ENCODE data around the gene BMI1. TPM values are rescaled to one million over a fixed set of nuclear protein-coding genes. Genes with fewer than 3 reads are reported as not detected.

The BMI1 gene
- total and polyA plus RNA-seq, 4 donors = 13.2 to 28.7 (median 19.5) TPM

DNA sequence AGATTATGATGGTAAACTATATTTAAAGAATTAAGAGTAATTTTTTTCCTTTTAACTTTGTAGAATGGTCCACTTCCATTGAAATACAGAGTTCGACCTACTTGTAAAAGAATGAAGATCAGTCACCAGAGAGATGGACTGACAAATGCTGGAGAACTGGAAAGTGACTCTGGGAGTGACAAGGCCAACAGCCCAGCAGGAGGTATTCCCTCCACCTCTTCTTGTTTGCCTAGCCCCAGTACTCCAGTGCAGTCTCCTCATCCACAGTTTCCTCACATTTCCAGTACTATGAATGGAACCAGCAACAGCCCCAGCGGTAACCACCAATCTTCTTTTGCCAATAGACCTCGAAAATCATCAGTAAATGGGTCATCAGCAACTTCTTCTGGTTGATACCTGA is 8.3 kb downstream of the BMI1 start:
- Histone ChIP-seq H3K27me3 (ENCODE audit: control insufficient read depth in 4 of 4, insufficient read depth in 4 of 4, low read length in 3 of 4) (peaks cover 0 to 5% (median 0%) of the 10 kb centered on the region in 4 donors), H3K9ac (ENCODE audit: low read depth in 1 of 2, low read length in 2 of 2) (no peak overlapping the region), H3K4me1 (ENCODE audit: control insufficient read depth in 4 of 4, insufficient read depth in 4 of 4, low read length in 3 of 4) (peaks cover 3 to 21% (median 16%) of the 10 kb centered on the region in 4 donors), H3K36me3 (ENCODE audit: control insufficient read depth in 4 of 4, insufficient read depth in 3 of 4, low read depth in 1 of 4, low read length in 3 of 4) (peaks cover 3 to 17% (median 13%) of the 10 kb centered on the region in 4 donors), H3K9me3 (ENCODE audit: control insufficient read depth in 4 of 4, low read length in 3 of 4) (peaks cover 0 to 2% (median 0%) of the 10 kb centered on the region in 4 donors), H3K4me3 (ENCODE audit: low read depth in 1 of 3, low read length in 3 of 3) (no peak overlapping the region), H3K27ac (ENCODE audit: low read depth in 1 of 2, low read length in 2 of 2) (no peak overlapping the region)
- DNase-seq (ENCODE audit: low spot score) = no peak
- WGBS = 96% methylated on average over 3 of the region's 3 CpGs
- no peak for TF ChIP-seq TAF1 (conservative IDR thresholded peaks at IDR 0.05)
- no peak for TF ChIP-seq GABPA (IDR thresholded peaks at IDR 0.05 in 1 of 2, conservative IDR thresholded peaks at IDR 0.05 in 1 of 2)
- TF ChIP-seq HNF4A (conservative IDR thresholded peaks at IDR 0.05) = no peak
- no peak for TF ChIP-seq HNF4G (IDR thresholded peaks at IDR 0.05)
- TF ChIP-seq YY1 (IDR thresholded peaks at IDR 0.05) = no peak
- TF ChIP-seq NR2F2 (IDR thresholded peaks at IDR 0.05) = no peak
- no peak for TF ChIP-seq FOXA2 (IDR thresholded peaks at IDR 0.05)
- TF ChIP-seq EGR1 (IDR thresholded peaks at IDR 0.05; ENCODE audit: low read depth in 2 of 2) = no peak

DNA sequence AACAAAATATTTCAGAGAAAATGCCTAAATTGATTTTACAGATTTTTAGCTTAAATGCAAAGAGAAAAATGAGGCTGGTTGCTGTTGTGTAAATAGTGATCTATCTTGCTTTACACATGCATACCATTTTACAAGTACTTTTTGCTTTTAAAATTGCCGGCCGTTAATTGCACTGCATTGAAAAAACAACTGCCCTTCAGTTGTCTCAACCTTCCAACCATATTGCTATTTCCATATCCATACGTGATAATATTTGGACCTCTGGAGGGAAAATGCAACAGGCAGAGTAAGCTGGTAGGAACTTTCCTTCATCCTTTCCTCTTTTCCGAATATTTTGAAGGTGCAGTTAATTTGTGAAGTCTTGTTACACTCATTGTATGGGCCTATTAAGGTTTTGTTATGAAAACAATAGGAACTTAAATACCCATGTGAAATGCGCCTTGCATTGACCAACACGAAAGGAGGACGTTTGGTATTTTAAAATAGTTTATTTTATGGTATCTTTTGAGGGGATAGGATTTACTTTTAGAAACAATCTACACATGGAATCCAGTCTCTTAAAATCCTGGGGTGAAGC is 11.3 kb downstream of the BMI1 start:
- Histone ChIP-seq H3K27ac (ENCODE audit: low read depth in 1 of 2, low read length in 2 of 2) (no peak overlapping the region), H3K27me3 (ENCODE audit: control insufficient read depth in 4 of 4, insufficient read depth in 4 of 4, low read length in 3 of 4) (peaks cover 0 to 18% (median 7%) of the 10 kb centered on the region in 4 donors), H3K4me3 (ENCODE audit: low read depth in 1 of 3, low read length in 3 of 3) (no peak overlapping the region), H3K9ac (ENCODE audit: low read depth in 1 of 2, low read length in 2 of 2) (no peak overlapping the region), H3K36me3 (ENCODE audit: control insufficient read depth in 4 of 4, insufficient read depth in 3 of 4, low read depth in 1 of 4, low read length in 3 of 4) (peaks cover 3 to 15% (median 13%) of the 10 kb centered on the region in 4 donors), H3K9me3 (ENCODE audit: control insufficient read depth in 4 of 4, low read length in 3 of 4) (peaks cover 0 to 7% (median 1%) of the 10 kb centered on the region in 4 donors), H3K4me1 (ENCODE audit: control insufficient read depth in 4 of 4, insufficient read depth in 4 of 4, low read length in 3 of 4) (peaks cover 3 to 29% (median 23%) of the 10 kb centered on the region in 4 donors)
- no peak for DNase-seq (ENCODE audit: low spot score)
- 95% methylated on average over 7 of the region's 7 CpGs for WGBS
- TF ChIP-seq TAF1 (conservative IDR thresholded peaks at IDR 0.05) (no peak), HNF4A (conservative IDR thresholded peaks at IDR 0.05) (no peak)
- TF ChIP-seq, protein P1, sequence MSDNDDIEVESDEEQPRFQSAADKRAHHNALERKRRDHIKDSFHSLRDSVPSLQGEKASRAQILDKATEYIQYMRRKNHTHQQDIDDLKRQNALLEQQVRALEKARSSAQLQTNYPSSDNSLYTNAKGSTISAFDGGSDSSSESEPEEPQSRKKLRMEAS (IDR thresholded peaks at IDR 0.05) = no peak

DNA sequence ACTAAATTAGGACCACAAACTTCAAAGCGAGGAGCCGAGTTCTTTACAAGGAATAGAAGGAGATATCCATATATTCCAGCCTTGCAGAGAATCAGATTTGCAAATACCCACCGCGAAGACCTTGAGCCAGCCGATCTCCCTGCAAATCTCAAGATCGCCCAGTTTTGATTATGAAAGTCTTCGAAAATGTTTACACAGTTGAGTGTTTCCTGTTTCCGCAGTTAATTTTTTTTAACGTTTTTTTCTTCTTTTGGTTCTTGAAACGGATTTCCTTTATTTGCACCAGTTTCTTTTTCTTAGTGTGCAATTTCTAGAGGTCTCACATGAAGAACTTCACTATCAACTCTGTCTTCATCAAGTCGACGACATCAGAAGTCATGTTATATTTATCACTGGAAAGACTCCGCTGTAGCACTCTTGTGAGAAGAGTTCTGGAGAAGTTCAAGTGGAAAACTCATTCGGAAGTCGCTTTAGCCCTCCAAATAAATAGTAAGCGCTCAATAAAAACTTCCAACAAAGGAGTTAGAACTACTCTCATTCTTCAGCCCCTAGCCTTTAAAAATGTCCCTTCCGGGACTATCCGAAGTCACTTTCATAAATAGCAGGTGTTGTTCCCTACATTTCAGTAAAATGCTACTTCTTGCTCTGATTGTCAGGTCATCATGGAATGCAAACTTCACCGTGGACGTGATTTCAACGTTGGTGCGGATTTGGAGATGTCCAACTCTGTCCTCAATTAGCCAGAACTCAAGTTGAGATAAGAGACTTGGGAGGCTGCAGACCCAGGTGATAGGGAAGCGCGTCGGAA is 12.5 kb downstream of the BMI1 start:
- H3K36me3 ChIP-seq (ENCODE audit: control insufficient read depth in 4 of 4, insufficient read depth in 3 of 4, low read depth in 1 of 4, low read length in 3 of 4) = peaks cover 3 to 15% (median 13%) of the 10 kb centered on the region in 4 donors
- no peak for TF ChIP-seq FOXA1 (IDR thresholded peaks at IDR 0.05)
- no peak for TF ChIP-seq GABPA (IDR thresholded peaks at IDR 0.05 in 1 of 2, conservative IDR thresholded peaks at IDR 0.05 in 1 of 2)
- TF ChIP-seq, protein P2, sequence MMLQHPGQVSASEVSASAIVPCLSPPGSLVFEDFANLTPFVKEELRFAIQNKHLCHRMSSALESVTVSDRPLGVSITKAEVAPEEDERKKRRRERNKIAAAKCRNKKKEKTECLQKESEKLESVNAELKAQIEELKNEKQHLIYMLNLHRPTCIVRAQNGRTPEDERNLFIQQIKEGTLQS (IDR thresholded peaks at IDR 0.05) = no peak
- TF ChIP-seq EGR1 (IDR thresholded peaks at IDR 0.05; ENCODE audit: low read depth in 2 of 2) = no peak
- no peak for TF ChIP-seq HNF4G (IDR thresholded peaks at IDR 0.05)
- no peak for TF ChIP-seq SP1 (IDR thresholded peaks at IDR 0.05)
- no peak for TF ChIP-seq RXRA (IDR thresholded peaks at IDR 0.05)
- TF ChIP-seq HNF4A (conservative IDR thresholded peaks at IDR 0.05) = no peak
- TF ChIP-seq, protein P3, sequence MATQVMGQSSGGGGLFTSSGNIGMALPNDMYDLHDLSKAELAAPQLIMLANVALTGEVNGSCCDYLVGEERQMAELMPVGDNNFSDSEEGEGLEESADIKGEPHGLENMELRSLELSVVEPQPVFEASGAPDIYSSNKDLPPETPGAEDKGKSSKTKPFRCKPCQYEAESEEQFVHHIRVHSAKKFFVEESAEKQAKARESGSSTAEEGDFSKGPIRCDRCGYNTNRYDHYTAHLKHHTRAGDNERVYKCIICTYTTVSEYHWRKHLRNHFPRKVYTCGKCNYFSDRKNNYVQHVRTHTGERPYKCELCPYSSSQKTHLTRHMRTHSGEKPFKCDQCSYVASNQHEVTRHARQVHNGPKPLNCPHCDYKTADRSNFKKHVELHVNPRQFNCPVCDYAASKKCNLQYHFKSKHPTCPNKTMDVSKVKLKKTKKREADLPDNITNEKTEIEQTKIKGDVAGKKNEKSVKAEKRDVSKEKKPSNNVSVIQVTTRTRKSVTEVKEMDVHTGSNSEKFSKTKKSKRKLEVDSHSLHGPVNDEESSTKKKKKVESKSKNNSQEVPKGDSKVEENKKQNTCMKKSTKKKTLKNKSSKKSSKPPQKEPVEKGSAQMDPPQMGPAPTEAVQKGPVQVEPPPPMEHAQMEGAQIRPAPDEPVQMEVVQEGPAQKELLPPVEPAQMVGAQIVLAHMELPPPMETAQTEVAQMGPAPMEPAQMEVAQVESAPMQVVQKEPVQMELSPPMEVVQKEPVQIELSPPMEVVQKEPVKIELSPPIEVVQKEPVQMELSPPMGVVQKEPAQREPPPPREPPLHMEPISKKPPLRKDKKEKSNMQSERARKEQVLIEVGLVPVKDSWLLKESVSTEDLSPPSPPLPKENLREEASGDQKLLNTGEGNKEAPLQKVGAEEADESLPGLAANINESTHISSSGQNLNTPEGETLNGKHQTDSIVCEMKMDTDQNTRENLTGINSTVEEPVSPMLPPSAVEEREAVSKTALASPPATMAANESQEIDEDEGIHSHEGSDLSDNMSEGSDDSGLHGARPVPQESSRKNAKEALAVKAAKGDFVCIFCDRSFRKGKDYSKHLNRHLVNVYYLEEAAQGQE (IDR thresholded peaks at IDR 0.05) = no peak
- no peak for TF ChIP-seq TAF1 (conservative IDR thresholded peaks at IDR 0.05)
- TF ChIP-seq NR2F2 (IDR thresholded peaks at IDR 0.05) = no peak
- TF ChIP-seq YY1 (IDR thresholded peaks at IDR 0.05) = no peak
- no peak for TF ChIP-seq RAD21 (IDR thresholded peaks at IDR 0.05)
- TF ChIP-seq, protein P4, sequence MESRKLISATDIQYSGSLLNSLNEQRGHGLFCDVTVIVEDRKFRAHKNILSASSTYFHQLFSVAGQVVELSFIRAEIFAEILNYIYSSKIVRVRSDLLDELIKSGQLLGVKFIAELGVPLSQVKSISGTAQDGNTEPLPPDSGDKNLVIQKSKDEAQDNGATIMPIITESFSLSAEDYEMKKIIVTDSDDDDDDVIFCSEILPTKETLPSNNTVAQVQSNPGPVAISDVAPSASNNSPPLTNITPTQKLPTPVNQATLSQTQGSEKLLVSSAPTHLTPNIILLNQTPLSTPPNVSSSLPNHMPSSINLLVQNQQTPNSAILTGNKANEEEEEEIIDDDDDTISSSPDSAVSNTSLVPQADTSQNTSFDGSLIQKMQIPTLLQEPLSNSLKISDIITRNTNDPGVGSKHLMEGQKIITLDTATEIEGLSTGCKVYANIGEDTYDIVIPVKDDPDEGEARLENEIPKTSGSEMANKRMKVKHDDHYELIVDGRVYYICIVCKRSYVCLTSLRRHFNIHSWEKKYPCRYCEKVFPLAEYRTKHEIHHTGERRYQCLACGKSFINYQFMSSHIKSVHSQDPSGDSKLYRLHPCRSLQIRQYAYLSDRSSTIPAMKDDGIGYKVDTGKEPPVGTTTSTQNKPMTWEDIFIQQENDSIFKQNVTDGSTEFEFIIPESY (IDR thresholded peaks at IDR 0.05) = no peak
- TF ChIP-seq, protein P1 (IDR thresholded peaks at IDR 0.05) = no peak
- 57% methylated on average over 25 of the region's 25 CpGs for WGBS
- H3K27ac ChIP-seq (ENCODE audit: low read depth in 1 of 2, low read length in 2 of 2) = no peak overlapping the region
- no peak overlapping the region for H3K9ac ChIP-seq (ENCODE audit: low read depth in 1 of 2, low read length in 2 of 2)
- H3K4me1 ChIP-seq (ENCODE audit: control insufficient read depth in 4 of 4, insufficient read depth in 4 of 4, low read length in 3 of 4) = peaks cover 3 to 29% (median 24%) of the 10 kb centered on the region in 4 donors
- H3K9me3 ChIP-seq (ENCODE audit: control insufficient read depth in 4 of 4, low read length in 3 of 4) = peaks cover 0 to 7% (median 1%) of the 10 kb centered on the region in 4 donors
- H3K27me3 ChIP-seq (ENCODE audit: control insufficient read depth in 4 of 4, insufficient read depth in 4 of 4, low read length in 3 of 4) = peaks cover 0 to 26% (median 12%) of the 10 kb centered on the region in 4 donors
- no peak for DNase-seq (ENCODE audit: low spot score)
- no peak overlapping the region for H3K4me3 ChIP-seq (ENCODE audit: low read depth in 1 of 3, low read length in 3 of 3)
